GM10847 (cell line): ENCODE results near the gene CD74.

Source experiments
- POLR2A ChIP-seq: IDR thresholded peaks from 2 replicates; pipeline ENCODE4 v1.6.1; 2011; ENCODE audit not compliant: insufficient read length; ENCODE audit errors: extremely low read depth

The CD74 gene

DNA sequence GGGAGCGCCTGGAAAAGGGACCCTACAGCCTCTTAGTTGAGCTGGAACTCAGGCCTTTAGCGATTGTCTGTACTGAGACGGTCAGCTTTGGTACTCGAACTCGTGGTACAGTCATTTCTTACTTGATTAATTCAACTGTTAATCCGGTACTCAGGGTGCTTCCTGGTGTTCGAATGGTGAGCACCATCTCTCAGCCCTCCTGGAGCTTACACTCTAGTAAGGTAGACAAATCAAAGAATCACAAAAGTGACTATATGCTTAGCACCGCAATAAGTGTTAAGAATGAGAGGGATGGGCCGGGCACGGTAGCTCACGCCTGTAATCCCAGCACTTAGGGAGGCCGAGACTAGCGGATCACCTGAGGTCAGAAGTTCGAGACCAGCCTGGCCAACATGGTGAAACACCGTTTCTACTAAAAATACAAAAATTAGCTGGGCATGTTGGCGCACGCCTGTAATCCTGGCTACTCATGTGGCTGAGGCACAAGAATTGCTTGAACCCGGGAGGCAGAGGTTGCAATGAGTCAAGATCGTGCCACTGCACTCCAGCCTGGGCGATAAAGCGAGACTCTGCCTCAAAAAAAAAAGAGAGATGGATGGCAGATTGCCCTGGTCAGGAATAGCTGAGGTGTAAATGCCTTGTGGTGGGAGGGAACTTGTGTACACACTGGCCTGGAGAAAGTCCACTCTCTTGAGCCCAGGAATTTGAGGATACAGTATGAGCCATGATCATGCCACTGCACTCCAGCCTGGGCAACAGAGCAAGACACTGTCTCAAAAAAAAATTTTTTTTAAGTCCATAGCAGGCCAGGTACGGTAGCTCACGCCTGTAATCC is 54.2 kb downstream of the CD74 start:
- TF ChIP-seq POLR2A: no peak

DNA sequence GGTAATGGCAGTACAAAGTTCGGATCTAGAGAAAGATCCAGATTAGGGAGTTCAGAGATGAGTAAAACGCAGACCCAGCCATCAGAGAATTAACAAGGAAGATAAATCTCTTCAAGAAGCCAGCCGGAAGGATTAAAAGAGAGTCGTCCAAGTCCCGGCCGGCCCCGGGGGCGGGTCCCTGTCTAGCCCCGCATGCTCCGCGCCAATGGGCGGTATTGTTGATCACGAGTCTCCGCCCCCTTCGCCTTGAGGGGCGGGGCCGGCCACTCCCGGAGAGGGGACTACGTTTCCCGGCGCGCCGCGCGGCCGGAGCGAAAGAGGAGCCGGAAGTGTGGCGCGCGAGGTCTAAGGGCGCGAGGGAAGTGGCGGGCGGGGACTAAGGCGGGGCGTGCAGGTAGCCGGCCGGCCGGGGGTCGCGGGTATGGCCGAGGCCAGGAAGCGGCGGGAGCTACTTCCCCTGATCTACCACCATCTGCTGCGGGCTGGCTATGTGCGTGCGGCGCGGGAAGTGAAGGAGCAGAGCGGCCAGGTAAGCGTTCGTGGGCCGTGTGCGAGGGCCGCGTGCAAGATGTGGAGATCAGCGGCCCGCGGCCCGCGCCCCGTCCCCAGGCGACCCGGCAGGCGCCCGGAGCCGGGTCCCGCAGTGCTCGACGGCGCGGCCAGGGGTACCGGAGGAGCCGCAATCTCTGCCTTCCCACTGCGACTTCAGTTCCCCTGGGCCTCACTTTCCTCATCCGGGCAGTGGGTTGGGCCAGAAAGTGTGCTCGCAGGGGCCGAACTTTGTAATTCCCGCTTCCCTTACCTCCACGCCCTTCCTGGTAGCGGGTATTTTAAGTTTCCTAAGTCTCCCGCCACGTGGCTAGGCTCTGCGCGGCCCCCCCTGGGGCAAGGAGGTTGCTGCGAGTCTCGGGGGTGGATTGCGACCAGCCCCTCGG is 55.1 kb downstream of the CD74 start, which contains the start of gene TCOF1:
Gene TCOF1, plus strand, starts transcription at position 372 of the 935 bp plus-strand sequence. Its CDS starts 50 bp downstream, at position 422.
- peak; percentile 48 for TF ChIP-seq POLR2A

DNA sequence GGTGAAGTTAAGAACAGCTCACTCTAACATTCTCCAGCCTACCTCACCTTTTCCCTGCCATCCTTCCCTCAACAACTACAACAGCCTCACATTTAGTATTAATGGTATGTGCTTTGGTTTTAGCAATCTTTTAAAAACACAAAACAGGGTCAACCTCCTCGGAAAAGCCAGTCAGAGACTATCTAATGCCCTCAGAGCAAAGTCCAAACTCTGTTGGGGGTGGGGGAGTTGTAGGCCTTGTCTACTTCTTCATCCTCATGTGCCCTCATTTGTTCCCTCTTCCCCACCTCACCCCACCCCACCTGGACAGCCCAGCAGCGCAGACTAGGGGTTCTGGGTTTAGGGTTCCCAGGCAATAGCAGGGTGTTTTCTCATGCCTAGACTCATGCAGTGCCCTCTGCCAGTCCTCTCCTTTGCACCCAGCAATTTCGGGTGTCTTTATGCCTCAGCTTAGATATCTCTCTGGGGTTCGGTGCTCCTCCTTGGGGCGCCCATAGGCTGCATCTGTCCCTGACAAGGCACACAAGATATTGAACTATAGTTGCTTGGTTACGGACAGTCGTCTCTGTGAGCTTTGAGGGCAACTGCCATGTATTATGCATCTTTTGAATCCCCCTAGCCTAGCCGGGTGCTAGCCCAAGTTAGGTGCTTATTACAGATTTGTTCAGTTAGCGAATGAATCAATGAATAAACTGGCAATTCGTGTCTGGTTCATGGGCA is 56.0 kb downstream of the CD74 start:
- no peak for TF ChIP-seq POLR2A

DNA sequence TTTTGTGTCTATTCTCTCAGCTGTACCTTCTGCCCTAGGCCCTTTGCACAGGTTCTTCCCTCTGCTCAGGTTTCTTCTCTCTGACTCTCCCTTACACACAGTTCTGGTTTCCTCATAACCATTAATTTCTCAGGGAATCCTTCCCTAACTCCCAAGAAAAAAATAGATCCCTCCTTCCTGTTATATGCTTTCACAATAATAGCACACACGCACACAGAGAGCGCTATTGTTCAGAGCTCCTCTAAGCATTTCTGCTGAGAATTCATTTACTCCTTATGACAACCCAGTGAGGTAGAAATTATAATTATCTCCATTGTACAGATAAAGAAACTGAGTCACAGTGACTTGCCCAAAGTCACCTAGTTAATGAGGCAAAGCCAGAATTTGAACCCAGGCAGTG is 56.9 kb downstream of the CD74 start:
- no peak for TF ChIP-seq POLR2A

DNA sequence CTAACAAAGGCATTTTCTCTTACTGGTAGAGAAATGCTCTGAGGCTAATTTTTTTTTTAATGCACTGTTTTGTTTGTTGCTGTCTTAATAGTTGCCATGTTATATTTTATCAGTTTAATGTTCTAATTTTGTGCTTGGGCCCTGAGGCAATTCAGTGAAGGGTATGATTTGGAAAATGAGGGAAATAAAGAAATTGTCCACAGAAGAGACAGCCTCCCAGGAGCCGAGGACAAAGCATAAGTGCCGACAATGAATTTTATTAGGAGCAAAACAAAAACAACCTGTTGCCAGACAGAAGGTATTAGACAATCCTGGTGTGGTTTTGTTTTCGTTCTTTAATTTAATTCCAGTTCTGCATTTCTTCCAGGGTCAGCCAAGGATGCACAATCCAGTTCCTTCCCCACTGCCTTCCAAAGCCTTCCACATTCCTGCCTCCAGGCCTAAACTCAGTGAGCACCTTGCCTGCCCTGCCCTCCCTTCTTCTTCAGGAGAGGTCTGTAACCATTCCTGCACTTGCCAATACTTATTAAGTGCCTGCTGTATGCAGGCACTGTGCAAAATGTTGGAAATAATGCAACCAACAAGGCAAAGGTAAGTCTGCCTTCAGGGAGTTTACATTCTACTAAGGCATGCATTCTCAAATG is 59.6 kb downstream of the CD74 start:
- TF ChIP-seq POLR2A: no peak

DNA sequence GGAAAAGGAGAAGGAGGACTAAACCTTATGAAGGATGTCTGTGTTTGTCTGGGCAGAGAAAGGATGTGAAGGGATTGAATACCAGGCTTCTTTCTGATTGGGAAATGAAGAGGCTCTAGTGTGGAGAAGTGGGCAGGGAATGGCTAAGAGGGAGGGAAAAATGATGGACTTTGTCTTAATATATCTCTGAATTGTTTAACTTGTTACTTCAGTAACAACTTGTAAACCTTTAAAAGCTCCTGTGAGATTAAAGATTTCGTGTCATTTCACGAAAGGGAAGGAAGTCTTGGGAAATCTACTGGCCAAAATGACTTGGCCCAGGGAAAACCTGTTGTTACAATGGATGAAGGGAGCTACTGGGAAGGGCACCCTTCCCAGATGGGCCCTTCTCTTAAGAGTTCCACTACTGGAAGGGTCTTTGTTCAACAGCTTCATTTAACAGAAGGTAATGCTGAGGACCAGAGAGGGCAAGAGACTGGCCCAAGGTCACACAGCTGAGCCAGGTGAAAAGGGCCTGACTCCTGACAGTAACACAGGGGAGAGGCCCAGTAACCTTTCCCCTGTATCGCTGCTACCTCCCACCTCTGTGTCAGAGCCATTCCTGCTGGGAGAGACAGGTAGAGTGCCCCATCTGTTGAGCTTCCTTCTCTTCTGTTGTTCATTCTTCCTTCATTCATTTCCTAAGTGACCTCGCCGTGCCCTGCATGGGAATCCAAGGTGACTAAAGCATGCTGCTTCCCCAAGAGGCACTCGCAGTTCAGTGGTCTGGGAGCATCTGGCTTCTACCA is 60.3 kb downstream of the CD74 start:
- TF ChIP-seq POLR2A: no peak
